Keratinocyte (primary cell): ENCODE data around the gene SOX1.

ENCODE experiments used
- EZH2 ChIP-seq: IDR thresholded peaks from one replicate; pipeline ENCODE4 v1.6.1; 2012; ENCODE audit warnings: inconsistent platforms, mild to moderate bottlenecking, low read length, moderate library complexity
- TF ChIP-seq, protein P1 (sequence below), 3 experiments: IDR thresholded peaks in 1 of 3; conservative IDR thresholded peaks in 1 of 3; optimal IDR thresholded peaks in 1 of 3; 2 replicates in 2 of 3; 3 replicates in 1 of 3; pipeline versions ENCODE3 to v1.5.1; 2011; ENCODE audit warnings: low read length in 3 of 3, mild to moderate bottlenecking in 3 of 3, moderate library complexity in 2 of 3, control low read depth in 1 of 3, inconsistent platforms in 1 of 3; ENCODE audit not compliant: insufficient read depth in 2 of 3; ENCODE audit errors: extremely low read depth in 1 of 3

- TF ChIP-seq, protein P1, sequence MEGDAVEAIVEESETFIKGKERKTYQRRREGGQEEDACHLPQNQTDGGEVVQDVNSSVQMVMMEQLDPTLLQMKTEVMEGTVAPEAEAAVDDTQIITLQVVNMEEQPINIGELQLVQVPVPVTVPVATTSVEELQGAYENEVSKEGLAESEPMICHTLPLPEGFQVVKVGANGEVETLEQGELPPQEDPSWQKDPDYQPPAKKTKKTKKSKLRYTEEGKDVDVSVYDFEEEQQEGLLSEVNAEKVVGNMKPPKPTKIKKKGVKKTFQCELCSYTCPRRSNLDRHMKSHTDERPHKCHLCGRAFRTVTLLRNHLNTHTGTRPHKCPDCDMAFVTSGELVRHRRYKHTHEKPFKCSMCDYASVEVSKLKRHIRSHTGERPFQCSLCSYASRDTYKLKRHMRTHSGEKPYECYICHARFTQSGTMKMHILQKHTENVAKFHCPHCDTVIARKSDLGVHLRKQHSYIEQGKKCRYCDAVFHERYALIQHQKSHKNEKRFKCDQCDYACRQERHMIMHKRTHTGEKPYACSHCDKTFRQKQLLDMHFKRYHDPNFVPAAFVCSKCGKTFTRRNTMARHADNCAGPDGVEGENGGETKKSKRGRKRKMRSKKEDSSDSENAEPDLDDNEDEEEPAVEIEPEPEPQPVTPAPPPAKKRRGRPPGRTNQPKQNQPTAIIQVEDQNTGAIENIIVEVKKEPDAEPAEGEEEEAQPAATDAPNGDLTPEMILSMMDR (optimal IDR thresholded peaks at IDR 0.05 in 1 of 3, IDR thresholded peaks at IDR 0.05 in 1 of 3, conservative IDR thresholded peaks at IDR 0.05 in 1 of 3; ENCODE audit: extremely low read depth in 1 of 3, insufficient read depth in 2 of 3, low read length in 3 of 3): no peak
- no peak for TF ChIP-seq EZH2
These were observed 46.4 kb downstream of the SOX1 start for GRCh38 chr13:112113348-112113747.
